ENCODE data around the gene MAGI1. TPM values are rescaled to one million over a fixed set of nuclear protein-coding genes. Genes with fewer than 3 reads are reported as not detected.

MAGI1 gene
- total and polyA plus RNA-seq, 2 donors (not counting 1 experiment from before 2014, with no cell fraction given): 15.7 to 23.7 TPM

DNA sequence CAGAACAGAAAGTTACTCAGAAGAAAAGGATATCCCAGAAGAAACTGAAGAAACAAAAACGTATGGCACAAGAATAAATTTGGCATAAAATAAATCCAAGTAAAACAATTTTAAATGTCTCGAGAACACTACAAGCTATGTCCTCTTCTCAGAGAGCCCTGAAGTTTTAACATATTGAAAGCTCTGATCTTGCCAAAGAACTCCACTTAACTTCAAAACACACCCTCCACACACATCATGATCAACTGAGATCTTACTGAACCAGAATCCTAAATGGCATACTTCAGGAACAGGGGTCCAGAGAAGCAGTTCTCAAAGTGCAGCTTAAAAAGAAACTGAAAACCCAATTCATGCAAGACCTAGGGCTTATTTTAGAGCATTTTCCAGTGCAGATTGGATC lies 194.3 kb downstream of the MAGI1 start:
- H3K36me3 ChIP-seq (ENCODE audit: control insufficient read depth, insufficient read depth, low read length): no peaks in the 10 kb centered on the region
- TF ChIP-seq EZH2 (IDR thresholded peaks at IDR 0.05; ENCODE audit: low read length, missing control alignments): no peak
- TF ChIP-seq, protein P1, sequence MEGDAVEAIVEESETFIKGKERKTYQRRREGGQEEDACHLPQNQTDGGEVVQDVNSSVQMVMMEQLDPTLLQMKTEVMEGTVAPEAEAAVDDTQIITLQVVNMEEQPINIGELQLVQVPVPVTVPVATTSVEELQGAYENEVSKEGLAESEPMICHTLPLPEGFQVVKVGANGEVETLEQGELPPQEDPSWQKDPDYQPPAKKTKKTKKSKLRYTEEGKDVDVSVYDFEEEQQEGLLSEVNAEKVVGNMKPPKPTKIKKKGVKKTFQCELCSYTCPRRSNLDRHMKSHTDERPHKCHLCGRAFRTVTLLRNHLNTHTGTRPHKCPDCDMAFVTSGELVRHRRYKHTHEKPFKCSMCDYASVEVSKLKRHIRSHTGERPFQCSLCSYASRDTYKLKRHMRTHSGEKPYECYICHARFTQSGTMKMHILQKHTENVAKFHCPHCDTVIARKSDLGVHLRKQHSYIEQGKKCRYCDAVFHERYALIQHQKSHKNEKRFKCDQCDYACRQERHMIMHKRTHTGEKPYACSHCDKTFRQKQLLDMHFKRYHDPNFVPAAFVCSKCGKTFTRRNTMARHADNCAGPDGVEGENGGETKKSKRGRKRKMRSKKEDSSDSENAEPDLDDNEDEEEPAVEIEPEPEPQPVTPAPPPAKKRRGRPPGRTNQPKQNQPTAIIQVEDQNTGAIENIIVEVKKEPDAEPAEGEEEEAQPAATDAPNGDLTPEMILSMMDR (conservative IDR thresholded peaks at IDR 0.05 in 1 of 2, IDR thresholded peaks at IDR 0.05 in 1 of 2; ENCODE audit: low read depth in 1 of 2, low read length in 2 of 2): no peak
- no peak overlapping the region for H3K9ac ChIP-seq (ENCODE audit: insufficient read depth, low read length)
- no peak overlapping the region for H2AFZ ChIP-seq (ENCODE audit: low read length)
- no peaks in the 10 kb centered on the region for H3K79me2 ChIP-seq (ENCODE audit: control insufficient read depth, insufficient read depth, low read length)
- no peaks in the 10 kb centered on the region for H3K4me1 ChIP-seq (ENCODE audit: control insufficient read depth, extremely low read depth, insufficient read depth, low read length)
- no peaks in the 10 kb centered on the region for H4K20me1 ChIP-seq (ENCODE audit: control insufficient read depth, extremely low read depth, insufficient read depth, low read length)
- H3K27ac ChIP-seq (ENCODE audit: insufficient read depth, low read length): no peak overlapping the region
- no peaks in the 10 kb centered on the region for H3K9me3 ChIP-seq (ENCODE audit: control insufficient read depth, insufficient read depth, low read depth, low read length)
- no peak overlapping the region for H3K4me3 ChIP-seq (replicated peaks in 1 of 4; ENCODE audit: control extremely low read depth in 1 of 4, insufficient read depth in 1 of 4, low read depth in 3 of 4, low read length in 4 of 4)
- no peak overlapping the region for H3K4me2 ChIP-seq (ENCODE audit: extremely low read depth, insufficient read depth, low read length)
- DNase-seq (ENCODE audit: low read depth in 2 of 2): no peak
- H3K27me3 ChIP-seq (ENCODE audit: control insufficient read depth, insufficient read depth, low read length): no peaks in the 10 kb centered on the region

DNA sequence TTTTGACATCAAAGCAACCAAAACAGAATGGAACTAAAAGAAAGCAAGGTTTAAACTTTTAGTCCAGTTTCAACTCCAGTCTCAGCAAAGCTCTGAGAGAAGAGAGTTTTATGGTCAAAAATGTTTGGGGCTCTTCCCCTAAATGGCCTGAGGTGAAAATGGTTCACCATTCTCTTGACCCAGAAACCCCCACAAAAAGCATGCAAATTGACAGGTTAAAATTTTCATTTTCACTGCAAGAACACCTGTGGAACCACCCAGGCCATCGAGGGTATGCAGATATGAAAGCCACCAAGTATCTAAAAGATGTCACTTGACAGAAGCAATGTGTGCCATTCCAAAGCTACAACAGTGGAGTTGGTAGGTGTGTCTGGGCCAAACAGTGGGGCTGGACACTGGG lies 195.0 kb downstream of the MAGI1 start:
- Histone ChIP-seq H3K9ac (ENCODE audit: insufficient read depth, low read length) (no peak overlapping the region), H3K36me3 (ENCODE audit: control insufficient read depth, insufficient read depth, low read length) (no peaks in the 10 kb centered on the region), H4K20me1 (ENCODE audit: control insufficient read depth, extremely low read depth, insufficient read depth, low read length) (no peaks in the 10 kb centered on the region), H3K4me1 (ENCODE audit: control insufficient read depth, extremely low read depth, insufficient read depth, low read length) (no peaks in the 10 kb centered on the region), H3K79me2 (ENCODE audit: control insufficient read depth, insufficient read depth, low read length) (no peaks in the 10 kb centered on the region), H3K9me3 (ENCODE audit: control insufficient read depth, insufficient read depth, low read depth, low read length) (no peaks in the 10 kb centered on the region), H3K4me2 (ENCODE audit: extremely low read depth, insufficient read depth, low read length) (no peak overlapping the region), H3K27ac (ENCODE audit: insufficient read depth, low read length) (no peak overlapping the region), H3K4me3 (replicated peaks in 1 of 4; ENCODE audit: control extremely low read depth in 1 of 4, insufficient read depth in 1 of 4, low read depth in 3 of 4, low read length in 4 of 4) (no peak overlapping the region), H2AFZ (ENCODE audit: low read length) (no peak overlapping the region), H3K27me3 (ENCODE audit: control insufficient read depth, insufficient read depth, low read length) (no peaks in the 10 kb centered on the region)
- no peak for TF ChIP-seq EZH2 (IDR thresholded peaks at IDR 0.05; ENCODE audit: low read length, missing control alignments)
- no peak for DNase-seq (ENCODE audit: low read depth in 2 of 2)

DNA sequence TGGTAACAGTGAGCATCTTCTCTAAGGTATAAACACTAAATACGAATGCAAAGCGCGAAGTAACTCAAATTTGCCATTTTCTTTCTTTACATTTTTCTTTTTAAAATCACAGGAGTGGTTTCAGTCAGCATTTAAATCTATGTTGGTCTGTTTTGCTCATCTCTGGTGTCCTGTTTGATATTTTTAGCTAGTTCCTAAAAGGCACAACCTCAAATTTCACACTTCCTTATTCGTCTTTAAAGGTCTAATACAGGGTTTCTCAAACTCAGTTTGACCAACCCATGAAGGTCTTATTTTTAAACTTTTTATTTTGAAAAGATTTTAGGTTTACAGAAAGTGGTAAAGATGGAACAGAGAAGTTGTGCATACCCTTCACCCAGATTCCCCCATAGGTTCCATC lies 201.1 kb downstream of the MAGI1 start:
- no peaks in the 10 kb centered on the region for H3K79me2 ChIP-seq (ENCODE audit: control insufficient read depth, insufficient read depth, low read length)
- H3K27me3 ChIP-seq (ENCODE audit: control insufficient read depth, insufficient read depth, low read length): no peaks in the 10 kb centered on the region
- no peaks in the 10 kb centered on the region for H4K20me1 ChIP-seq (ENCODE audit: control insufficient read depth, extremely low read depth, insufficient read depth, low read length)
- no peaks in the 10 kb centered on the region for H3K36me3 ChIP-seq (ENCODE audit: control insufficient read depth, insufficient read depth, low read length)
- no peak overlapping the region for H2AFZ ChIP-seq (ENCODE audit: low read length)
- H3K9me3 ChIP-seq (ENCODE audit: control insufficient read depth, insufficient read depth, low read depth, low read length): no peaks in the 10 kb centered on the region
- TF ChIP-seq EZH2 (IDR thresholded peaks at IDR 0.05; ENCODE audit: low read length, missing control alignments): no peak
- no peak overlapping the region for H3K4me2 ChIP-seq (ENCODE audit: extremely low read depth, insufficient read depth, low read length)
- H3K4me3 ChIP-seq (replicated peaks in 1 of 4; ENCODE audit: control extremely low read depth in 1 of 4, insufficient read depth in 1 of 4, low read depth in 3 of 4, low read length in 4 of 4): no peak overlapping the region
- no peak overlapping the region for H3K27ac ChIP-seq (ENCODE audit: insufficient read depth, low read length)
- H3K4me1 ChIP-seq (ENCODE audit: control insufficient read depth, extremely low read depth, insufficient read depth, low read length): peaks cover 5% of the 10 kb centered on the region
- DNase-seq (ENCODE audit: low read depth in 2 of 2): no peak
- no peak overlapping the region for H3K9ac ChIP-seq (ENCODE audit: insufficient read depth, low read length)

DNA sequence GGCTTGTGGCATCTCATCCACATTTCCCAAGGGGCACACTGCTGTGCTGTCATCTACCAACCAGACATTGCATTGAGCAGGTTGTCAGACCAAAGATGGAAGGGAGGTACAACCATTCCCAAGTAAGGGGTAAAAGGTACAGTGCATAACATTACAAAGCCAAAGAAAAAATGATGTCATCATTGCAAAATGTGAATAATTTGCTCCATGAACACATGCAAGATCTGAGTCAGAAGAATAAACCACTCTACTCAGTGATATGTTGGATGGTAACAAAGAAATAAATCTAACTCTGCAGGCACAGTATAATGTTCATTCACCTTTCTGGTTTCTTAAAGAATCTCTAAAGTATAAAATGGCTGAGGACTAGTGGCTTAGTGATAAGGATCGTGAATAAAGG lies 202.7 kb downstream of the MAGI1 start:
- H3K79me2 ChIP-seq (ENCODE audit: control insufficient read depth, insufficient read depth, low read length): no peaks in the 10 kb centered on the region
- peaks cover 10% of the 10 kb centered on the region for H3K4me1 ChIP-seq (ENCODE audit: control insufficient read depth, extremely low read depth, insufficient read depth, low read length)
- H3K9me3 ChIP-seq (ENCODE audit: control insufficient read depth, insufficient read depth, low read depth, low read length): no peaks in the 10 kb centered on the region
- H2AFZ ChIP-seq (ENCODE audit: low read length): no peak overlapping the region
- no peak overlapping the region for H3K27ac ChIP-seq (ENCODE audit: insufficient read depth, low read length)
- no peak overlapping the region for H3K4me2 ChIP-seq (ENCODE audit: extremely low read depth, insufficient read depth, low read length)
- H3K36me3 ChIP-seq (ENCODE audit: control insufficient read depth, insufficient read depth, low read length): no peaks in the 10 kb centered on the region
- H3K9ac ChIP-seq (ENCODE audit: insufficient read depth, low read length): no peak overlapping the region
- H3K4me3 ChIP-seq (replicated peaks in 1 of 4; ENCODE audit: control extremely low read depth in 1 of 4, insufficient read depth in 1 of 4, low read depth in 3 of 4, low read length in 4 of 4): no peak overlapping the region
- H3K27me3 ChIP-seq (ENCODE audit: control insufficient read depth, insufficient read depth, low read length): no peaks in the 10 kb centered on the region
- peak; percentile 38 to 69 for DNase-seq (ENCODE audit: low read depth in 2 of 2)
- H4K20me1 ChIP-seq (ENCODE audit: control insufficient read depth, extremely low read depth, insufficient read depth, low read length): no peaks in the 10 kb centered on the region
- TF ChIP-seq, protein P1 (conservative IDR thresholded peaks at IDR 0.05 in 1 of 2, IDR thresholded peaks at IDR 0.05 in 1 of 2; ENCODE audit: low read depth in 1 of 2, low read length in 2 of 2): no peak
- no peak for TF ChIP-seq EZH2 (IDR thresholded peaks at IDR 0.05; ENCODE audit: low read length, missing control alignments)
